COLO829 (cell line): Measurements from ENCODE around the gene SLC2A6.

Experiments used
- DNase-seq: peaks from one replicate; pipeline ENCODE4 v3.0.0; 2012; ENCODE audit warnings: low spot score

Gene SLC2A6, protein sequence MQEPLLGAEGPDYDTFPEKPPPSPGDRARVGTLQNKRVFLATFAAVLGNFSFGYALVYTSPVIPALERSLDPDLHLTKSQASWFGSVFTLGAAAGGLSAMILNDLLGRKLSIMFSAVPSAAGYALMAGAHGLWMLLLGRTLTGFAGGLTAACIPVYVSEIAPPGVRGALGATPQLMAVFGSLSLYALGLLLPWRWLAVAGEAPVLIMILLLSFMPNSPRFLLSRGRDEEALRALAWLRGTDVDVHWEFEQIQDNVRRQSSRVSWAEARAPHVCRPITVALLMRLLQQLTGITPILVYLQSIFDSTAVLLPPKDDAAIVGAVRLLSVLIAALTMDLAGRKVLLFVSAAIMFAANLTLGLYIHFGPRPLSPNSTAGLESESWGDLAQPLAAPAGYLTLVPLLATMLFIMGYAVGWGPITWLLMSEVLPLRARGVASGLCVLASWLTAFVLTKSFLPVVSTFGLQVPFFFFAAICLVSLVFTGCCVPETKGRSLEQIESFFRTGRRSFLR

DNA sequence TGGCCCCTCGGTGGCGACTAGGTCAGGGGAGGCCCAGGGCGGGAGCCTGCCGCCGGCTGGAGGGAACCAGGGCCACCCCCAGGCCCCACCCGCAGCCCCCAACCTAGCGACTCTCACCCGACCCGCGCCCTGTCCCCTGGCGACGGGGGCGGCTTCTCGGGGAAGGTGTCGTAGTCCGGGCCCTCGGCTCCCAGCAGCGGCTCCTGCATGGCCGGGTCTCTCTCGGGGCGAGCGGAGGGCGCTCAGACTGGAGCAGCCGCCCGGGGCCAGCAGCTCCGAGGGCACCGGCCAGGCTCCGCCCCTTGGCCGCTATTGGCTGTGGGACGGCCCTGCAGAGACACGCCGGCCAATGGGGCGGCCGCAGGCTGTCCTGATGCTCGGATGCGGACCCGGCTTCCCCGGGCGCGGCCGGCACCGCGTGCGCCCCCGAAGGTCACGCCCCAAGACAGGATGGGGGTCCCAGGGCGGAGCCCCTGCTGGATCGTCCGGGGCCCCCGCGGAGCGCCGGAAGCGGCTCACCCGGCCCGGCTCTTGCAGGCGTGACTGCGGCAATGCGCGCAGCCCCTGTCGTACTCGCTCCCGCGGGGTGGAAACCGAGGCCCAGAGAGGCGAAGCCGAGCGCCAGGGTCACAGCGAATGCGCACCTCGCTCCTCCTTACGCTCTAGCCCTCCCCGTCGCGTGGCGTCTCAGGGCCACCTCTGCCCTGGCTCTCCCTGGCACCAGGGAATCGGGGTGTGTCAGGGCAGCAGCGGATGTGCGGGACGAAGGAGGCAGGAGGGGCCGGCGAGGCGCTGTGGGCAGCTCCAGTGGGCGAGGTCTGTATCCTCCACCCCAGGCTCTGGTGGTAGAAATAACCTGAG is at the start of gene SLC2A6:
TSS of gene SLC2A6 (minus strand) at position 249 of the 861 bp plus-strand sequence. CDS start at position 209, 40 bp downstream.
- peak; percentile 82 for DNase-seq

DNA sequence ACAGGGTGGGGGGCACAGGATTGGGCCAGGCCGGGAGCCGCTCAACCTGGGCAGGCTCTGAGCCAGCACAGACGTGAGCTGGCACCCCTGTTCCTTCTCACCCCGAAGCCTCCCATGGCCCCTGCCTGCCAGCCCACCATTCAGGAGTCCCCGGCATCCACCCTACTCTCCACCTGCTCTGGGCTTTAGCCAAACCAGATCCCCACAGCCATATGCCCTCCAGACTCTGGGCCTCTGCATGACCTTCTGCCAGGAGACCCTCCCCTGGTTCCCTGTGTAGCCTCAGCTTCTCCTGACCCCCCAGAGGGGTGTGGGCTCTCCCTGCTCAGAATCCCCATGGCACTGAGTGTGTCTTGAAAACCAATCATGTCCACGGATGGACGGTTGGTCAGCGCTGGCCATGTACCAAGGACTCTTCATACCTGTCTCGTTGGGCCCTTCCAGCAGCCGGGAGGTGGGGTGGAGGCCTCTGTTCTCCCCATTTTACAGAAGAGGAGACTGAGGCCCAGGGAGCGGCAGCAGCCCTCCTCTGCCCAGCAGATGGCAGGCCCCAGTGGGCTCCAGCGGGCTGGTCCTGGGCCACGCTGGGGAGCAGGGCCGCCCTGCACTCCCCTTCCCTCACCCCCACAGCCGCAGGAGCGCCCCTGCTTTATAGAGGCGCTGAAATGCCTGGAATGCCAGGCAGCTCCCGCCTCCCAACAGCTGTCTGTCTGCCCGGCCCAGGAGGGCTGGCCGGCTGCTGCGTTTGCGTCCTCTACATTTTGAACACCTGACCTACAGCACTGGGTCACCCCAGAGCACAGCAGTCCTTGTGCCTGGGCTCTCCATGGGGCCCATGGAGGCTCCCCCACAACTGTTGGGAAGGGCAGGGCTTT is 49.3 kb upstream of the SLC2A6 start:
- DNase-seq, result no peak

DNA sequence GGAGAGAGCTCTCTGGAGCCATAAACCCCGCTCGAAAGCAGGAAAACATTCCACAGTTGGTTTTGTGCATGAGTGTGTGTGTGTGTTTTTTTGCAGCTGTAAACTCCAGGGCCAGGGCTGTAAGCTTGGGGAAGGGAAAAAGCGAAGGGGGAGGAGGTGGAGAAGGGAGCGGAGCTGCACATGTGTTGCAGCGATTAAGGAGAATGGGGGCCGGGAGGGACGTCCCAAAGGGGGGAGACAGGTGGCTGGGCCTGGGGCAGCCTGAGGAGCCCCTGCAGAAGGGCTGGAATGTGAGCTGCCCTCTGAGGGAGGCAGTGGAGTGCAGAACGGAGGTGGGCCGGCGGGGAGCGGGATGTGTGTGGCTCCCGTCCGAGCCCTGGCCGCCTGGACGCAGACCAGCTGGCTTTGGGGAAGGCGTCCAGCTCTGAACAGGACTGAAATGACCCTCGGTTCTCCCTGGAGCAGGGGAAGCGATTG is 48.6 kb upstream of the SLC2A6 start:
- DNase-seq, result no peak

DNA sequence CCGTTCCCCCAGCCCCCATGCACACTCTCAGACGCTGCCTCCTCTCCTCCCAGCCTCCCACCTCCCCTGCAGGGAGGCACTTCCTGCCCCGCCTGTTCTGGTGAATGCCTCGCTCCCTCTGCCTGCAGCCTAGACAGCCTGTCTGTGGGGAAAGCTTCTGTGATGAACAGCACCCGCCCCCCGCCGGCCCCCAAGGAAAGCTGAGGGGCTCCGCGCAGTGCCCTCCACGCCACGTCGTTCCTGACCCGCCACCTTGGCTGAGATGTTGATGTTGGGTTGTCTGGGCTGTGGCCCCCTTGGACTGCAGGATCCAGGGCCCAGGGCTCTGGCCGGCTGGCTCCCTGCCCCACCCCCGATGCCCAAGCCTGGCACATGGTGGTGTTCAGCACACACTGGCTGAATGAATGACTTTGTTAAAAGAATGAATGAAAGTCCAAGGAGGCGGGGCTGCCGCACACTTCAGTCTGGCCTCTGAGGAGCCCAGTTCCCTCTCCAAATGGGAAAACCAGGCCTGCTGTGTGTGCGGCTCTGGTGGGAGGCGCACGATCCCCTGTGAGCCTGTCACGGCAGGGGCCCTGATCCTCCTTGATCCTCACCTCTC is 47.9 kb upstream of the SLC2A6 start:
- DNase-seq, result no peak

DNA sequence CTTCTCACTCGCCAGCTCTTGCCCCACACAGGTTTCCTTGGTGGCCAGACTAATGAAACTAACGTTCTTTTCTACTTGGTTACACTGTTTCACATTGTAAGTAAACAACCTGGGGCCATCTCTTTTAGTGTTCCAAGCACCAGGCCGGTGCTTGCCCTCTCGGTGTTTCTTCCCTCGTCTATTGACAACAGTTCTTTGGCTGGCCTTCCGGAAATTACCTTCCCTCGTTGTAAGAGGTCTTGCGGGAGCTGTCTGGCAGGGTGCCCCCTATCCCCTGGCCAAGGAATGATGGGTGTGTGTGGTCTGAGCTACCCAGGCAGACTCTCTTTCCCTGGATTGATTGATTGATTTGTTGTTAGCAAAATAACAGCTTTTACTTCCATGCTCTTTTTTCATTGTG is 46.8 kb upstream of the SLC2A6 start:
- no peak for DNase-seq

DNA sequence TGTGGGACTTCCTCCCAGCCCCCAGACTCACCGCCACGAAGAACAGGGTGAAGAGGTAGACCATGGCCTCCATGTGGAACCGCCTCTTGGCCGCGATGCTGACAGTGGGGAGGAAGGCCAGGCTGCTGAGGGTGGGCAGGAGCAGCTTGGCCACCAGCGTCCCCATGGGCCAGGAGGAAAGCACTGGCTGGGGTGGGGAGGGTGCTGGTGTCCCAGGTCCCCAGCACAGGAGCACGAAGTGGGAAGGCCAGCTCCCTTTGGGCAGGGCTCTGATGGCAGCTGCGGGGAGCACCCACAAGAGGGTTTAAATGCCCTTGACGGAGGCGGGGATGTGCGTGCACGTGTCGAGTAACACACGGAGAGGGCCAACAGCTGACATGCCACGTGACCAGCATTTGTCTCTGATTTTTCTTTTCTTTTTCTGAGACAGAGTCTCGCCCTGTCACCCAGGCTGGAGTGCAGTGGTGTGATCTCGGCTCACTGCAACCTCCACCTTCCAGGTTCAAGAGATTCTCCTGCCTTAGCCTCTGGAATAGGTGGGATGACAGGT is 45.9 kb upstream of the SLC2A6 start, which contains the start of gene MYMK:
TSS of gene MYMK (minus strand) at position 281 of the 550 bp plus-strand sequence. CDS start at position 166, 115 bp downstream.
- DNase-seq, result no peak

DNA sequence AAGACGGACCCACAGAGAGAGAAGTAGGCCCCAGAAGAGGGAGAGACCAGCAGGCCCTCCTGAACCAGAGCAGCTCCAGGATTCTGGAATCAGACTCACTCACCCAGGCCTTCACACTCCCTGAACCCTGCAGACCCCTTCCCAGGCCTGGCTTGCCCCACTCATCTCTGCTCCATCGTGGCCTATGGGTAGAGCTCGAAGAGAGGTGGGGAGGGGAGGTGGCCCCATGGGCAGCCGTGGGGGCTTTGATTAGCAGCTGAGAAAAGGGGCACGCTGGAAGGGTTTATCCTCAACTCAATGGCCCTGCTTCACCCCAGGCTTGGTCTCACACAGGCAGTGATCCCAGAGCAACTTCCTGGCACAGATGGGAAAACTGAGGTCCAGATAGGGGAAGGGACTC is 45.2 kb upstream of the SLC2A6 start:
- DNase-seq, result no peak

DNA sequence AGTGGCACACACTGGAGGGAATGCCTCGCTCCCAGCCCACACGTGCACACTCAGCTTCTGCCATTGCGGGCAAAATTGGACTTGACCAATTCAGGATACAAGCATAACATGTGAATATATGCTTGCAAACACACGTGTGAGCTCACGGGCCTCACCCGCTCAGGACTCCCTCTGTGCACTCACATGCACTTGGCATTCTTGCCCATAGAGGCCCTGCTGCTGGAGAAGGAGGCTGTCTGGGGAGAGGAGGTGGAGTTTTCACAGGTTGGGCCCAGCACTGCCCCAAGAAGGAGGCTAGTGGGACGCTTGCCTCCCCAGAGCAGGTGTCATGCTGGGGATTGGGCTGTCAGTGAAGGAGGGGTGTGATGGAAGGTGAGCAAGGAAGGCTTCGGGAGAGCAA is 44.2 kb upstream of the SLC2A6 start:
- no peak for DNase-seq

DNA sequence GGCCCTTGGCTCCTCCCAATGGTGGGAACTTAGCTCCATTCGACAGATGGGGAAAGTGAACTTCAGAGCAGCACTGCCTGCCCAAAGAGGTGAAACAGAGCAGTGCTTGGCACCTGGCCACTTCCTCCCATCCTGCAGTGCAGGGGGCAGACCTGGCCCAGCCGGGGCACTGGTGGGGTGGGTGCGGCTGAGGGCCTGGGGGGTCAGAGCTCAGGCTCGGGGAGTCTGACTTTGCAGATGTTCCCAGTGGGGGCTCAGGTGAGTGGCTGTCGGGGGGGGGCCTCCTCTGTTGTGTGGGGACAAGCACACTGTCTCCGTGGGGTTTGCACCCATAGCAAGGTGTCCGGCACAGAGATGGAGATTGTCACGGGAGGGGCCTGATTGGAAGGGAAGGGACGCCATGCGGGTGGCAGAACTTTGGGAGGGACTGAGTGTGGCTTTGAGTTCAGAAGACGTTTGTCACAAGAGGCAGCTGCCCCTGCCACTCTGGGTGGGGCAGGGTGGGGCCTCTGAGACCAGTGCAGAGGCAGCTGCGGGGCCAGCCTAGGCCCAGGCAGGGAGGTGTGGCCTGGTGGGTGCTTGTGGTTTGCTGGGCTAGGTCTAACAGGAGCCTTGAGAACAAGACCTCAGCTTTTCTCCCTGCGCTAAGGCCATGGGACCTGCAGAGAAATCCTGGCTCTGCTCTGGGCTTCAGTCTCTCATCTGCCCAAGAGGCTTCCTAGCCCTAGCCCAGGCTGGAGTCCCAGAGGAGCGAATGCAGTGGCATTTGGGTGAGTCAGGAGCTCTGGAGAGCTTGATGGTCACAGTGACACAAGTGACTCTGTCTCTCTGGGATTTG is 43.4 kb upstream of the SLC2A6 start:
- no peak for DNase-seq

DNA sequence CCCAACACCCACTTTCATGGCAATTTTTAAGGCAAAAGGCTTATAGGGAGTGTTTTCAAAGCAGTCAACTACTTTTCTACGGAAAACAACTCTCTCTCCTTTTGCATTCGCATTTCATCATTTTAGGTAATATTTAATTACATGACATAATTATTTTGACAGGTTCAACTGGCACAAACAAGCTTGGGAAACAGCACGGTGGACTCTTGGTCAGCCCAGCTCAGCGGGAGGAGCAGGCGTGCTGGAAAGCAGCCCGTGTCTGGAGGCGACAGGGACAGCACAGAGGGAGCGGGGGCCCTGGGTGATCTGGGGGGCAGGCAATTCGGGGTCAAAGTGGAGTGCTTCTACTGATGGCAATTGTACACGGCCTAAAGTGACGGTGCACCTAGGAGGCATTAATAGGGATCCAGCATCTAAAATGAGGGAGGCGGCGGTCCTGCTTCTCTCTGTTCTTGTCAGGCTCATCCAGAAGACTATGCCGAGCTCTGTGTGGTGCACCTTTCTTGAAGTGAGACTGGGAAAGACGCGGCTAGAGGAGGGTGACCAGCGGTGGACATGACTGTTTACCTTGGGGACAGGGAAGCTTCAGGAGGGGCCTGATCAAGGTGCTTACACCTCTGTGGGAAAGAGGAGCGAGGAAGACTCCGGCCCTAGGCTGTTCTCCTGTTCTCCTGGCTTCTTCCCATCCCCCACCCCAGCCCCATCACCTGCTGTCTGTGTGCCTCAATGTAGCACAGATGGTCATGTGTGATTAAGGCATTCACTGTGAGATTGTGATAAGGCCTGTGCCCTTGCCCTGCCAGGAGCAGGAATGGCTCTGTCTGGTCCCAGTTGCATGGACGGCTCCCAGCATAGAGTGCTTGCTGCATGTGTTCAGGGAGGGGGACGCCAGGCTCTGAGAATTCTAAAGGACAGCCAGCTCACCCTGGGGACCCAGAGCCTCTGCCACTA is 42.5 kb upstream of the SLC2A6 start:
- no peak for DNase-seq

DNA sequence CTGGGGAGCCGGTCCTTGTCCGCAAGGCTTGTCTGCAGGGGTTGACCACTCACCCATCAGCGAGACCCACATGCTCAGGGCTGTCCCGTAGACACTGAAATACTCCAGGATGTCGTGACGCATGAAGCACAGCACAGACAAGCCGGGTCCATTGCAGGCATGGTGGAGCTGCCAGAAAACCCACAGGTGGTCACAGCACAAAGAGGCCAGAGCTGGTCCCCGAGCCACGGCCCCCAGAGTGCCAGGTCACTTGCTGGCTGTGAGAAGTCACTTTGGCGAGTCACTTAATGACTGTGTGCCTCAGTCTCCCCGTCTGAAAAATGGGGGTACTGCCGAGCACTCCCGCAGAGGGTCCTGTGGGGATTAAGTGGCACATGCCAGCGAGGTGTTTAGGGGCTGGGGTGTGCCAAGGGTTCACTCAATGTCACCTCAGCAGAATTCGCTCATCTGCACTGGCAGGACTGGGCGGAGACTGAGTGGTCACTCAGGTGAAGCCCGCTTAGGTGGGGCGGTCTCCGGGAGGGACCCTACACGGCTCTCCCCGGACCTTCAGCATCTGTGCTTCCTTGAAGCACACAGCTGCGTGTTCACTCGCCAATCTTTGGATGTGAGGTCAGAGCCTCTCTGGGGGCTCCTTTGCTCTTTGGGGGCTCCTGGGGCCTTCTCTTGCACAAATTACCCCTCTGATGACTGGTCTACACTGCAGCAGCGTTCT is 41.4 kb upstream of the SLC2A6 start:
- no peak for DNase-seq

DNA sequence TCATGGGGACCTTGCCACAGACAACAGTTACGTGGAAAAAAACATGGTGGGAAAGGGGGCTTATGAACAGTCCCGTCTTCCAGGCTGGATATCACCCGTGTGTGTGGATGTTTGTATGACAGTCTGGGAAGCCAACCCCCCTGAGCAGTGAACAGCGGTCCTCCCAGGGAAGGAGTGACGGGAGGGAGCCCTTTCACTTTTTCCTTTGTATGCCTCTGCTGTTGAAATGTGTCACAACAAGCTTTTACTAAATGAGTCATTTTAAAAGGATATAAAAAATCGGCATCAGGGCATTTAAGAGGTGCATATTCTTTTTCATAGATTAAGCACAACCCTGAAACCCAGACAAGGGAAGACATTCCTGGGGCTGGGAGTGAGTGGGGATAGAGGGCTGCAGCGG is 40.8 kb upstream of the SLC2A6 start:
- DNase-seq, result no peak

DNA sequence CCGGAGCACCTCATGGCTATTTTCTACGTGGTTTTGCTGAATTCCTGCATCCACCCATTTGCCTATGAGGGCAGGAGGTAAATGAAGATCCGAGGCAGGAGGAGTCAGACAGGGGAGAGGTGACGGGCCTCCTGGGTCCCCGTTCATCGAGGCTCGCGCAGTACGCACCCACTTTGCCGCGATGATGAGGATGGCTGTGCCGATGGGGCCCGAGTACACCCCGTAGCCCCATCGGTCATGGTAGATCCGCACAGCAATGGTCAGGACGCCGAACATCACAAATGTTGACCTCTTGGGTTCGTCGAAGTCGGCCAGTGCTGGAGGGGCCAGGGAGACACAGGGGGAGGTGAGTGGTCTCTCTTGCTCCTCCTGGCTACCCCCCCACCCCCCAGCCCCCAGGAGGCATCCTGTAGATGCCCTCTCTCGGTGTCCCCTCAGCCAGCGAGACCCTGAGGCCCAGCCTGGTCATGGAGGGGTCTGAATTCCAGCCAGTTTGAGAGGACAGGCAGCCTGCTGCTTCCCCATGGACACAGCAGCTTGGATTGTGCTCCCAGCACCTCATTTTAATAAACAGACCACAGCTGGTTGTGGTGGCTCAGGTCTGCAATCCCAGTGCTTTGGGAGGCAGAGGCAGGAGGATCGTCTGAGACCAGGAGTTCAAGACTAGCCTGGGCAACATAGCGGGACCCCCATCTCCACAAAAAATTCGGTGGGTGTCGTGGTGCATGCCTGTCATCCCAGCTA is 40.0 kb upstream of the SLC2A6 start:
- no peak for DNase-seq

DNA sequence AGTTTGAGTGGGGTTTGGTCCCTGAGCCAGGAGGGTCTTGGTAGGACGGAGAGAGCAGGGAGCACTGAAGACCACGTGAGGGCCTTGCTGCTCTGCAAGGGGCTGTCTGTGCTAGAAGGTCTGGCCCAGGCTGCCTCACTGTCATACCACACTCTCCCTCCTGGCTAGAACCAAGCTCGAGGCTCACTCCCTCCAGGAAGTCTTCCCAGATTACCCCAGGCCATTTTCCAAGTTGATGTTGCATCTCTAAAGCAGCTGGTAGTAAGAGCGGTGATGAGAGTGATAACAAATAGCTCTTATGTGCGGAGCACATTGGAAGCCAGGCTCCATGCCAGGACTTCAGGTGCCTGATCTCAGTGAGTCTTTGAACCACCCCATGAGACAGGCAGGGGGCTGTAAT is 39.3 kb upstream of the SLC2A6 start:
- DNase-seq, result no peak

DNA sequence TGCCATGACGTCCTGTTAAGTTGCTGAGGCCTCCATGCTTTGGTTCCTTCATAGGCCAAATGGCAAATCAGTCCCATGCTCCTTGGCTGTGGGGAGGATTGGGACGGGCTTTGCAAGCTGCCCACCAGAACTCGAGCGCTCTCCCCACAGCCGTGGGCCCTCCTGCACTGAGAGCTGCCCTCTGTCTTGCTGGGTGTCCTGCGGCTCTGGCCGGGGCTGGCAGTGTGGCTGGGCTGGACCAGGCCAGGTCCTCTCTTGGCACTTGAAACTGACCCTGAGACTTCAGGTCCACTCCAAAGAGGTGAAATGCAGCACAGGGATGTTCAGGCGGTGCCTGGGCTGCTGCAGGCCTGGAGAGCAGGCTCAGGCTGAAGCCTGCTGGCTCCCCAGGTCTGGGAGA is 38.8 kb upstream of the SLC2A6 start:
- DNase-seq, result no peak

DNA sequence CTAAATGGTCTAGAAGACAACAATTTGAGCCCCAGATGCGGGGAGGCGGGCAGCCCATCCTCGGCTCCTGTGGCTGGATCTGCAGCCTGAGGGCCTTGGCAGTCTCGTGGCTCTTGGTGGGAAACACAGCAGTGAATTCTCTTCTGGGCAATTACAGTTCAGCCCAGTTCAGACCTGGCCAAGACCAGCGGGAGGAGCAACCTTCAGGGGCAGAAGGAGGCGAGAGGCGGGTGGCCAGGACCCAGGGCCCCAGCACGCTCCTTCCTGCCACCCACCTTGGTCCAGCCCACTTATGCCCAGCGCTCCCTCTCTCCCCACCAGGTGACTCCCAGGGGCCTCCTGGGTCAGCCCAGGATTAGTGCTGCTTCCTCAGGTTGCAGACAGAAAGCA is 38.1 kb upstream of the SLC2A6 start:
- DNase-seq, result no peak

DNA sequence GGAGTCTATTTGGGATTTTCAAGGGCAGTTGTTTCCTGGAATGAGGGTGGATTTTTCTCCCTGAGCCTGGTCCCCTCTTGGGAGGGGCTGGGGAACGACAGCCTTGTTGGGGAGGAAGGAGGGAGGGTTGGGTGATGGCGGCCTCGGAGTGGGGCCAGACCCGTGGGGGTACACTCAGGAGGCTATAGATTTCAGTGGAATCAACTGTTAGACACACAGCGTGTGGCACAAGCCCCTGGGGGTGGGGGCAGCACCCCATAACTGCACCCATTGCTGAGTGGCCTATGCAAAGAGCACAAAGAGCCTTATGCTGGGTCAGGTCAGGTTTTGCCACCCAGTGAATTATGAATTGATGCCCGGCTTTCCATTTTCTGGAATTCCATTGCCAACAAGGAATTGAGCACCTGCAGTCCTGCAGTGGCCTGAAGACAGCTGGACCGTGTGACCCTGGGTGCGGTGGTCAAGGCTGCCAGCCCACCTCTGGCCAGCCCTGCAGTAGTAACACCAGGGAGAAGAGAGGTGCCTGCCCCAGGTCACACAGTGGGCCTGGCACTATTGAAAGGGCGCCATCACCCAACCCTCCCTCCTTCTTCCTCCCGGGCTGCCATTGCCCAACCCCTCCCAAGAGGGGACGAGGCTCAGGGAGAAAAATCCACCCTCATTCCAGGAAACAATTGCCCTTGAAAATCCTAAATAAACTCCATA is 37.5 kb upstream of the SLC2A6 start:
- no peak for DNase-seq
